PC-9 (cell line): Measurements from ENCODE around the gene INCA1.

Experiments used
- CTCF ChIP-seq: fragments of 200-600 bp; sonication (generic); conservative IDR thresholded peaks from 2 replicates; pipeline ENCODE4 v1.6.1; 2017; ENCODE audit warnings: mixed run types, antibody characterized with exemption, mild to moderate bottlenecking, moderate library complexity
- EZH2 ChIP-seq: fragments of 200-600 bp; sonication (generic); IDR thresholded peaks from 2 replicates; pipeline ENCODE4 v1.8.0; 2017; ENCODE audit warnings: antibody characterized with exemption, low read depth

DNA sequence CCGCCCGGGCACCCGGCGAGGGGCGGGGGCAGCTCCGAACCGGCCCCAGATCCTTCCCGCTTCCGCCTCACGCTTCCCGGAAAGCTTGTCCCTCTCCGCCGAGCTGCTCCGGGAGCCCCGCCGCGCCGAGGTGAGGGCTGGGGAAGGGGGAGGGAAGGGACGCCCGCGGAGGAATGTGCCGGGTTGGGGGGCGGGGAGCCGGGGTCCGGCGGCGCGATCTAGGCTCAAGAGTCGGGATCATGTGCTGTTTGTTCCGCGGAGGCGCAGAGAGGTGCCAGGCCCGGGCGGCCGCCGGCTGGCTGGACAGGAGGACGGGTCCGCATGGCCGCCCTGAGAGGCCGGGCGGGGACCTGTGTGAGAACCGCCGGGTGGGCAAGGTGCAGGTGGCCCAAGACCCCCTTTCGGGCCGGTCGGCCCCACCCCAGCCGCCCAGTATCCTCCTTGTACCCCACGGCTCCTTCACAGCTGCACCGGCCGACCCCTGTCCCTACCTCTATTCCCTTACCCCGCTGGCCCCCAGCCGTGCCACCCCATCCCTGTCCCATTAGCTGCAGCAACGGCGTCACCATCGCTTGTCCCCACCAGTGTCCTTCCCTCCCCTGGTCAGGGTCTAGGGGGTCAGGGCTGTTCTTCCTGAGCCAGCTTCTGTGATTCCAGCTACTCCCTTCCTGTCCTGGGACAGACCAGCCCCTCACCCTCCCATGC is 857 bp upstream of the INCA1 start:
- no peak for TF ChIP-seq EZH2
- no peak for TF ChIP-seq CTCF
